22Rv1 (cell line): Measurements from ENCODE around the gene MRPS25.

Experiments used
- ZFX ChIP-seq: fragments of 450-650 bp; IDR thresholded peaks from 2 replicates; pipeline ENCODE4 v1.6.1; 2017; ENCODE audit warnings: antibody characterized with exemption, borderline replicate concordance
- TF ChIP-seq, protein P1 (sequence below): fragments of 450-650 bp; IDR thresholded peaks from 2 replicates; pipeline ENCODE4 v1.5.1; 2017; ENCODE audit warnings: mild to moderate bottlenecking

GRCh38 chr3:15010664-15011063, 54.5 kb downstream of the MRPS25 start:
- TF ChIP-seq, protein P1, sequence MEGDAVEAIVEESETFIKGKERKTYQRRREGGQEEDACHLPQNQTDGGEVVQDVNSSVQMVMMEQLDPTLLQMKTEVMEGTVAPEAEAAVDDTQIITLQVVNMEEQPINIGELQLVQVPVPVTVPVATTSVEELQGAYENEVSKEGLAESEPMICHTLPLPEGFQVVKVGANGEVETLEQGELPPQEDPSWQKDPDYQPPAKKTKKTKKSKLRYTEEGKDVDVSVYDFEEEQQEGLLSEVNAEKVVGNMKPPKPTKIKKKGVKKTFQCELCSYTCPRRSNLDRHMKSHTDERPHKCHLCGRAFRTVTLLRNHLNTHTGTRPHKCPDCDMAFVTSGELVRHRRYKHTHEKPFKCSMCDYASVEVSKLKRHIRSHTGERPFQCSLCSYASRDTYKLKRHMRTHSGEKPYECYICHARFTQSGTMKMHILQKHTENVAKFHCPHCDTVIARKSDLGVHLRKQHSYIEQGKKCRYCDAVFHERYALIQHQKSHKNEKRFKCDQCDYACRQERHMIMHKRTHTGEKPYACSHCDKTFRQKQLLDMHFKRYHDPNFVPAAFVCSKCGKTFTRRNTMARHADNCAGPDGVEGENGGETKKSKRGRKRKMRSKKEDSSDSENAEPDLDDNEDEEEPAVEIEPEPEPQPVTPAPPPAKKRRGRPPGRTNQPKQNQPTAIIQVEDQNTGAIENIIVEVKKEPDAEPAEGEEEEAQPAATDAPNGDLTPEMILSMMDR: no peak
- TF ChIP-seq ZFX: no peak
